Measurements from ENCODE around the gene HAAO. TPM values are rescaled to one million over a fixed set of nuclear protein-coding genes. Genes with fewer than 3 reads are reported as not detected.

The HAAO gene
- total RNA-seq, 1 experiment from 2014 or later: 8.0 TPM

GRCh38 chr2:42783511-42783910 is 8.9 kb downstream of the HAAO start:
- CTCF ChIA-PET: no interaction called here
- TF ChIP-seq SP1 (CRISPR knock-in tag; conservative IDR thresholded peaks at IDR 0.05): no peak
- TF ChIP-seq MXD4 (CRISPR knock-in tag; IDR thresholded peaks at IDR 0.05; ENCODE audit: borderline replicate concordance): no peak
- TF ChIP-seq ELF4 (CRISPR knock-in tag; IDR thresholded peaks at IDR 0.05; ENCODE audit: low read depth): no peak
- no peak for TF ChIP-seq MYBL2 (CRISPR knock-in tag; IDR thresholded peaks at IDR 0.05)
- no peak for TF ChIP-seq E2F1 (CRISPR knock-in tag; IDR thresholded peaks at IDR 0.05)
- TF ChIP-seq RORB (CRISPR knock-in tag; IDR thresholded peaks at IDR 0.05): no peak
- TF ChIP-seq JAZF1 (CRISPR knock-in tag; IDR thresholded peaks at IDR 0.05): no peak
- no peak for TF ChIP-seq ZMAT4 (CRISPR knock-in tag; IDR thresholded peaks at IDR 0.05)

GRCh38 chr2:42781181-42781580 is 11.2 kb downstream of the HAAO start:
- DNase-seq (ENCODE audit: low spot score): no peak
- Mint-ChIP-seq H3K9me3 (peaks cover 41% of the 10 kb centered on the region), H3K27ac (no peak overlapping the region), H3K36me3 (peaks cover 56% of the 10 kb centered on the region), H3K27me3 (ENCODE audit: low read depth) (no peaks in the 10 kb centered on the region), H3K4me1 (no peaks in the 10 kb centered on the region; the same call in 1 of the 2 replicates), H3K4me3 (no peak overlapping the region)
- CTCF ChIA-PET: no interaction called here
- TF ChIP-seq ZNF138 (CRISPR knock-in tag; conservative IDR thresholded peaks at IDR 0.05) (no peak), ATF2 (CRISPR knock-in tag; IDR thresholded peaks at IDR 0.05; ENCODE audit: borderline replicate concordance, low read depth) (no peak), USF2 (CRISPR knock-in tag; IDR thresholded peaks at IDR 0.05) (no peak), CREB1 (CRISPR knock-in tag; IDR thresholded peaks at IDR 0.05) (no peak), ZNF396 (CRISPR knock-in tag; IDR thresholded peaks at IDR 0.05; ENCODE audit: borderline replicate concordance) (no peak)
- no peak for ATAC-seq
- POLR2A ChIA-PET: no interaction called here

More at GRCh38 chr2:42783511-42783910, 8.9 kb downstream of the HAAO start:
- DNase-seq (ENCODE audit: low spot score) (no peak), ATAC-seq (no peak)
- Mint-ChIP-seq H3K9me3 (peaks cover 25% of the 10 kb centered on the region), H3K4me3 (no peak overlapping the region), H3K27me3 (ENCODE audit: low read depth) (no peaks in the 10 kb centered on the region), H3K4me1 (peaks cover 5% of the 10 kb centered on the region; the same call in 1 of the 2 replicates), H3K36me3 (peaks cover 40% of the 10 kb centered on the region), H3K27ac (no peak overlapping the region)
- POLR2A ChIA-PET: no interaction called here

- Mint-ChIP-seq H3K9me3 (peaks cover 50% of the 10 kb centered on the region), H3K27ac (no peak overlapping the region), H3K4me1 (peaks cover 13% of the 10 kb centered on the region), H3K4me3 (no peak overlapping the region), H3K27me3 (ENCODE audit: low read depth) (no peaks in the 10 kb centered on the region), H3K36me3 (peaks cover 61% of the 10 kb centered on the region)
- POLR2A ChIA-PET: no interaction called here
- CTCF ChIA-PET: no interaction called here
- ATAC-seq: no peak
- DNase-seq (ENCODE audit: low spot score): no peak
- TF ChIP-seq GTF2I (CRISPR knock-in tag; conservative IDR thresholded peaks at IDR 0.05): no peak
- no peak for TF ChIP-seq NR1H2 (CRISPR knock-in tag; IDR thresholded peaks at IDR 0.05)
- TF ChIP-seq TEAD4 (CRISPR knock-in tag; IDR thresholded peaks at IDR 0.05): no peak
- TF ChIP-seq ZNF416 (CRISPR knock-in tag; IDR thresholded peaks at IDR 0.05): no peak
- no peak for TF ChIP-seq TP53 (CRISPR knock-in tag; IDR thresholded peaks at IDR 0.05)
These were observed 14.2 kb downstream of the HAAO start for GRCh38 chr2:42777883-42778805.

Measured in WTC11 (cell line).